ENCODE measurements around the gene PCNX3. TPM values are rescaled to one million over a fixed set of nuclear protein-coding genes. Genes with fewer than 3 reads are reported as not detected.

Gene PCNX3
- total RNA-seq, 1 experiment from 2014 or later = 74.5 TPM

- H3K4me3 ChIP-seq (ENCODE audit: low read depth in 2 of 2, low read length in 2 of 2) = peak overlapping the region; percentile 82 to 93
- no peak for TF ChIP-seq SIN3A (IDR thresholded peaks at IDR 0.05; ENCODE audit: borderline replicate concordance, insufficient read depth, low read depth, low read length)
- TF ChIP-seq CTCF (IDR thresholded peaks at IDR 0.05) = no peak
- TF ChIP-seq POLR2AphosphoS5 (IDR thresholded peaks at IDR 0.05; ENCODE audit: low read depth, low read length) = no peak
- no peaks in the 10 kb centered on the region; the same call in 1 of the 2 replicates for H3K36me3 ChIP-seq (ENCODE audit: control insufficient read depth, insufficient read depth, low read length)
- intact Hi-C loops (cut with micrococcal nuclease; ENCODE audit: unreplicated experiment) (no loop called here), in situ Hi-C loops (cut with HindIII; ENCODE audit: low pct_unique_long_range_greater_than_20kb, low sequenced_read_pairs) (no loop called here)
- no TSS peak for BruUV-seq (replicated peaks)
- H3K27ac ChIP-seq (ENCODE audit: low read length) = peak overlapping the region; percentile 94
- no peak for DNase-seq (ENCODE audit: low read depth, low spot score)
- no peaks in the 10 kb centered on the region for H3K9me3 ChIP-seq (ENCODE audit: control insufficient read depth, insufficient read depth, low read depth, low read length)
- peaks cover 20% of the 10 kb centered on the region for H3K4me1 ChIP-seq (ENCODE audit: control insufficient read depth, insufficient read depth, low read length)
- POLR2A ChIA-PET = interaction anchor here (1.0 to 1.1 kb wide), 2 partner anchors 9 to 146 kb away, joined by 3 to 6 read pairs; partner anchors contain the start of gene NEAT1
- peak; percentile 3 for ATAC-seq
- CTCF ChIA-PET = interaction anchor here (2.1 to 2.5 kb wide), 2 partner anchors 10 to 28 kb away, joined by 15 to 18 read pairs; no protein-coding TSS in a partner anchor
- H3K27me3 ChIP-seq (ENCODE audit: control insufficient read depth, insufficient read depth, low read length) = no peaks in the 10 kb centered on the region
These were observed 46.2 kb upstream of the PCNX3 start for GRCh38 chr11:65569164-65569972.

DNA sequence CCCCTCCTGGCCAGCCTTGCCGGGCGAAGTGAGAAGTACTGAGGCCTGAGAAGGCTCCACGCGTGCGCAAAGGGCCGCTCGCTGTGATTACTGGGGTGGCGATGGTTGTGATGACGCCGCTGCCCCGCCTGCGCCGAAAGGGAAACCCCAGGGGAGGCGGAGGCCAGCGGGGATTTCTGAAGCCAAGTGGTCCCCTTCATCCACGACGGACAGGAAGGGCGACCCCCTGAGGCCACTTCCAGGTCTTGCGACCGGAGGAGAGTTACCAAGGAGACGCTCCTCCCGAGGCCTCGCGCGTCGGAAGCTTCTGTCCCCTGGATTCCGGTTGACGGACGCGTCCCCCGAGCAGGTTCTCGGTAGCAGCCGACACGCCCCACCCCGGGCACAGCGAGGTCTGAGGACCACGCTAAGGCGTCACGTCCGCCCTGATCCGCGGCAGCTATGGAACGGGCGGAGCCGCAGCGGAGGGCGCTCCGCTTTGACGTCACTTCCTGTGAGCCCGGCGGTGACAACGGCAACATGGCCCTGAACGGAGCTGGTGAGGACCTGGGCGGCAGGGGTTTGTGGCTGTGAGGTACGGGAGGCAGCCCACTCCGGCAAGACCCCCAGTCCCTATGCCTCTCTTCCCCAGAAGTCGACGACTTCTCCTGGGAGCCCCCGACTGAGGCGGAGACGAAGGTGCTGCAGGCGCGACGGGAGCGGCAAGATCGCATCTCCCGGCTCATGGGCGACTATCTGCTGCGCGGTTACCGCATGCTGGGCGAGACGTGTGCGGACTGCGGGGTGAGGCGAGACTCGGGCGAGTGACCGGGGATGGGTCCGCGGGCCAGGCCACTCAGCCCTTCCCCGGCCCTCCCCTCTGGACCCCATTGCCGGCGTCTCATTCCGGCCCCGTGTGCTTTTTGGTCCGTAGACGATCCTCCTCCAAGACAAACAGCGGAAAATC is 45.3 kb upstream of the PCNX3 start, which contains the start of gene ZNRD2:
Gene ZNRD2, plus strand, starts transcription at position 505 of the 946 bp plus-strand sequence. Its CDS starts 15 bp downstream, at position 520.
- ChIA-PET CTCF (interaction anchor here (0.6 to 2.5 kb wide), 5 partner anchors 10 to 200 kb away, joined by 3 to 18 read pairs (median 4); no protein-coding TSS in a partner anchor), POLR2A (interaction anchor here (0.6 to 1.1 kb wide), 4 partner anchors 10 to 147 kb away, joined by 3 to 9 read pairs (median 4); partner anchors contain the start of gene NEAT1)
- no peaks in the 10 kb centered on the region for H3K9me3 ChIP-seq (ENCODE audit: control insufficient read depth, insufficient read depth, low read depth, low read length)
- no peaks in the 10 kb centered on the region for H3K27me3 ChIP-seq (ENCODE audit: control insufficient read depth, insufficient read depth, low read length)
- intact Hi-C loops (cut with micrococcal nuclease; ENCODE audit: unreplicated experiment) = no loop called here
- DNase-seq (ENCODE audit: low read depth, low spot score) (peak; percentile 94), ATAC-seq (peak; percentile 82)
- H3K36me3 ChIP-seq (ENCODE audit: control insufficient read depth, insufficient read depth, low read length) = no peaks in the 10 kb centered on the region; the same call in 1 of the 2 replicates
- peak within 1 kb of the TSS; percentile 94 for H3K27ac ChIP-seq (ENCODE audit: low read length)
- peaks cover 25% of the 10 kb centered on the region for H3K4me1 ChIP-seq (ENCODE audit: control insufficient read depth, insufficient read depth, low read length)
- TF ChIP-seq SIN3A (IDR thresholded peaks at IDR 0.05; ENCODE audit: borderline replicate concordance, insufficient read depth, low read depth, low read length) (peak; percentile 97), POLR2AphosphoS5 (IDR thresholded peaks at IDR 0.05; ENCODE audit: low read depth, low read length) (peak; percentile 86), TCF7L2 (IDR thresholded peaks at IDR 0.05; ENCODE audit: low read depth, low read length) (peak; percentile 90), CTCF (IDR thresholded peaks at IDR 0.05) (peak; percentile 27; the same call in 1 of the 2 replicates), REST (IDR thresholded peaks at IDR 0.05; ENCODE audit: insufficient read depth in 1 of 2, low read depth in 2 of 2, low read length in 1 of 2) (peak in 1 of 2 experiments; percentile 48; a peak in 1 of 4 replicates)
- BruUV-seq (replicated peaks) = TSS peak; percentile 85
- in situ Hi-C loops (cut with HindIII; ENCODE audit: low pct_unique_long_range_greater_than_20kb, low sequenced_read_pairs) = no loop called here
- peak within 1 kb of the TSS; percentile 82 to 93 for H3K4me3 ChIP-seq (ENCODE audit: low read depth in 2 of 2, low read length in 2 of 2)

Measured in Panc1 (cell line).